ENCODE results near the gene SEC61B. TPM values are rescaled to one million over a fixed set of nuclear protein-coding genes. Genes with fewer than 3 reads are reported as not detected.
A peak's percentile ranks its signal among the peaks of the same experiment; 100 is the strongest.

Gene SEC61B
- total RNA-seq, 2 experiments from 2014 or later = 81.0 to 139 TPM

DNA sequence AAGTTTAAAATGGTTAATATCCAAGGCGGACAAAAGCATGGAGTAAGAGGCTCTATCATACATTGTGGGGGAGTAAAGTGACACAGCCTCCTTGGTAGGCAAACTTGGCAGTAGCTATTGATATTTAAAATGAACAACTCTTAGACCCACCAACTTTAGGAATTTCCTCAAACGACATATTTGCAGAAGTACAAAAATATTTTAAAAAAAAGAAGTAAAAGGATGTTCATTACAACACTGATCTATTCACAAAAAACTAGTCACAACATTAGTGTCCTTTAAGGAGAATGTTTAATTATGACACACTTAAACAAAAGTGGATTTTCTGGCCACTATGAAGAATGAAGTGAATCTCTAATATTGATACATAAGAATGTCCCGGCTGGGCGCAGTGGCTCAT, 2.1 kb upstream of the SEC61B start:
- H3K36me3 Mint-ChIP-seq (ENCODE audit: low read depth) = peaks cover 62% of the 10 kb centered on the region
- H3K9me3 Mint-ChIP-seq (ENCODE audit: low read depth) = no peaks in the 10 kb centered on the region
- ChIA-PET POLR2A (no interaction called here), CTCF (interaction anchor here (1.8 to 2.9 kb wide), 2 partner anchors 12 to 35 kb away, joined by 11 read pairs; no protein-coding TSS in a partner anchor)
- peak overlapping the region; percentile 99 for H3K4me3 Mint-ChIP-seq
- H3K4me1 Mint-ChIP-seq = peaks cover 55% of the 10 kb centered on the region
- DNase-seq = no peak
- intact Hi-C loops (cut with DNase I, micrococcal nuclease) = loop anchor here in 1 of 2 experiments (5.0 kb wide), 1 partner anchor 1192 kb away; no protein-coding TSS in a partner anchor
- H3K27me3 Mint-ChIP-seq = no peaks in the 10 kb centered on the region
- H3K27ac Mint-ChIP-seq = peak overlapping the region; percentile 56
- no peak for ATAC-seq

DNA sequence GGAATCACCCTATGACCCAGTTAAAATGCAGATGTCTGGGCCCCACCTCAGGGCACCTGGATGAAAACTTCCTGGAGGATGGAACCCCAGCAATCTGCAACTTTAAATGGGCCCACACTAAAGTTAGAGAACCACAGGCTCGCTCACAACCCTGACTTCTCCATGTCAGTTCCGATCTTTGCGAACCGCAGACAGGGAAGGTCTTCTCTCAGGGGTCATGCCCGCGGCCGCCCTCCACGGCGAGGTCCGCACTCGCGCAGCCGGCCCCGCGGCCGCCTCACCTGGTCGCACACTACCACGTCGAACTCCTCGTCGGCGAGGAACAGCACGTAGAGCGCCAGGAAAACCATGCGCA, 839 bp upstream of the SEC61B start:
- no peaks in the 10 kb centered on the region for H3K27me3 Mint-ChIP-seq
- CTCF ChIA-PET = interaction anchor here (0.7 to 3.1 kb wide), 10 partner anchors 9 to 1377 kb away, joined by 3 to 24 read pairs (median 4); no protein-coding TSS in a partner anchor
- H3K9me3 Mint-ChIP-seq (ENCODE audit: low read depth) = no peaks in the 10 kb centered on the region
- H3K36me3 Mint-ChIP-seq (ENCODE audit: low read depth) = peaks cover 58% of the 10 kb centered on the region
- ATAC-seq (no peak), DNase-seq (no peak)
- peak overlapping the region; percentile 99 for H3K4me3 Mint-ChIP-seq
- POLR2A ChIA-PET = interaction anchor here (0.6 to 1.3 kb wide), 2 partner anchors 32 to 65 kb away, joined by 4 to 5 read pairs; no protein-coding TSS in a partner anchor
- H3K27ac Mint-ChIP-seq = peak overlapping the region; percentile 87
- H3K4me1 Mint-ChIP-seq = peaks cover 64% of the 10 kb centered on the region
- intact Hi-C loops (cut with DNase I, micrococcal nuclease) = loop anchor here in 1 of 2 experiments (5.0 kb wide), 1 partner anchor 1191 kb away; no protein-coding TSS in a partner anchor

DNA sequence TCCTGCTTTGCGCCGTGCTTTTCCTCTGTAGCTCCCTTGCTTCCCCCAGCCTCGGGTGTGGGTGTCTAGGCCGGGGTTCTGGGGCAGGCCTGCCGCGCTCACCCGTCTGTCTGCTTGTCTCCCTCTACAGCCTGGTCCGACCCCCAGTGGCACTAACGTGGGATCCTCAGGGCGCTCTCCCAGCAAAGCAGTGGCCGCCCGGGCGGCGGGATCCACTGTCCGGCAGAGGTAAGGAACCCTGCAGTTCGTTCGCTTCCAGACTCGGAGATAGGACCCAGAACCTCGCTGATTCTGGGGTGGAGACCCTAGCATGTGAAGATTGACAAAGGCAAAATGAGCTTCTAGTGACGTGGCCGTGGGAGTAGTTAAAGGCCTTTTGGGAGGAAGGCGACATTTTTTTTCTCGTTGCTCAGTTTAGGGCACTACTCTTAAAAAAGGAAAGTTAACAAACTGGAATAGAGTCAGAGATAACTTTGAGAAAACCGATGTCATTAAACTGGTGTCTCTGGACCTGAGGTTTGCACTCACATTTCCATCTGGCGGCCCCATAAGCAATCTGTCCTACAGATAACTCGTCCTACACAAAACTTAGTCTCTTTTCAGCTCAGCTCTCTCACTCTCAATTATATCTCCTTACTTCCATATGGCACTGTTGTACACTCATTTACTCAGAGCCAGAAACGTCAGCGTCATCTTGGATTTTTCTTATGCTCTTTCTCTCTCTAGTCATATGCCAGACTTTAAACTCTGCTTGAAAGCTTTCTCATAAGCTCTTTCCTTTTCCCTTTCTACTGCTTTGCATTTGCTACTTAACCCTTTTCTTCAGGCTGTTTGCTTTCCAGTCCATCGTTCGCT, 561 bp downstream of the SEC61B start:
- no peak for DNase-seq
- H3K4me3 Mint-ChIP-seq = peak overlapping the region; percentile 99
- POLR2A ChIA-PET = interaction anchor here (0.6 to 1.3 kb wide), 4 partner anchors 31 to 223 kb away, joined by 3 to 5 read pairs (median 4); no protein-coding TSS in a partner anchor
- no peak for ATAC-seq
- intact Hi-C loops (cut with DNase I, micrococcal nuclease) = loop anchor here (1.0 to 5.0 kb wide), 9 partner anchors 31 to 1190 kb away; partner anchors contain the start of genes TGFBR1 (in 2 of the 2), INVS (in 1 of the 2), STX17 (in 1 of the 2) and TEX10 (in 1 of the 2)
- H3K27me3 Mint-ChIP-seq = no peaks in the 10 kb centered on the region
- peak overlapping the region; percentile 99 for H3K27ac Mint-ChIP-seq
- peaks cover 63% of the 10 kb centered on the region for H3K4me1 Mint-ChIP-seq
- H3K36me3 Mint-ChIP-seq (ENCODE audit: low read depth) = peaks cover 53% of the 10 kb centered on the region
- CTCF ChIA-PET = interaction anchor here (0.7 to 3.1 kb wide), 11 partner anchors 9 to 788 kb away, joined by 3 to 24 read pairs (median 4); no protein-coding TSS in a partner anchor
- no peaks in the 10 kb centered on the region for H3K9me3 Mint-ChIP-seq (ENCODE audit: low read depth)

DNA sequence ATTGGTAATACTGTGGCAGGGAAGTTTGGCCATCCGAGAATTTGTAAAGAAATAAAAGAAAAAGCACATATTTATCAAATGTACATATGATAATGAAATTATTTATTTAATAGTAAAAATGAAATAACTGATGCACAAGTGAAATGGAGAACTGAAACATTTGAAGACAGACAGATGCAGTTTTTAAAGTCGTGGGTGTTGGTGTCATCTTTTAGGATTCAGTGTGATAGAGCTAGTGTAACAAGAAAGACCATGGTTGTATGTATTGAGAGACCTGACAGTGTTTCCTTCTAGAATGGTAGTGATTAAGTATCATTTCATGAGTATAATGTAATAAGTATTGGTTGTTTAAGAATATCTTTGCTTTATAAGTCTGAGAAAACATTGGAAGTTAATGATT, 2.4 kb downstream of the SEC61B start:
- H3K4me1 Mint-ChIP-seq = peaks cover 48% of the 10 kb centered on the region
- CTCF ChIA-PET = interaction anchor here (0.7 to 1.2 kb wide), 3 partner anchors 8 to 135 kb away, joined by 3 read pairs; no protein-coding TSS in a partner anchor
- DNase-seq (no peak), ATAC-seq (no peak)
- peak overlapping the region; percentile 45 for H3K27ac Mint-ChIP-seq
- POLR2A ChIA-PET = no interaction called here
- H3K9me3 Mint-ChIP-seq (ENCODE audit: low read depth) = no peaks in the 10 kb centered on the region
- intact Hi-C loops (cut with DNase I, micrococcal nuclease) = loop anchor here in 1 of 2 experiments (5.0 kb wide), 1 partner anchor 1188 kb away; no protein-coding TSS in a partner anchor
- no peak overlapping the region for H3K4me3 Mint-ChIP-seq
- H3K27me3 Mint-ChIP-seq = no peaks in the 10 kb centered on the region
- peaks cover 53% of the 10 kb centered on the region for H3K36me3 Mint-ChIP-seq (ENCODE audit: low read depth)

DNA sequence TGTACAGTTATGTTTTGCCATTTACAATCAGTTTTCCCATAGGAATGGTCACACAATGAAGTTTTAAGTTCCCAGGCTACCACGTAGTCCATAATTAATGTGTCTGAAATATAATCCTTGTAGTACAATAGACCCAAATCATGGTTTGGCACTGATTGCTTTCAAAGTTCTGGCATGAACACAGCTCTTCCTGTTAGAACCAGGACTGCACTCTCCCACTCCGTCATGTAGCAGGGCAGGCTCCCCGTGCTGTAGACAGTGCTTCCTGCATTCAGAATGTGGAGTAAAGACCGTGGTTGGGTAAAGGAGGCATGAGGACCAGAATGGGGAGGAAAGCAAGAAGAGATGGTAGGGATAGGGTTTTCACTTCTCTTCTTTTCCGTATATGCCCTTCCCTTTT, 4.0 kb downstream of the SEC61B start:
- no peaks in the 10 kb centered on the region for H3K9me3 Mint-ChIP-seq (ENCODE audit: low read depth)
- no peak overlapping the region for H3K4me3 Mint-ChIP-seq
- no peak for ATAC-seq
- H3K36me3 Mint-ChIP-seq (ENCODE audit: low read depth) = peaks cover 58% of the 10 kb centered on the region
- intact Hi-C loops (cut with DNase I, micrococcal nuclease) = no loop called here
- no peaks in the 10 kb centered on the region for H3K27me3 Mint-ChIP-seq
- no peak for DNase-seq
- no peak overlapping the region for H3K27ac Mint-ChIP-seq
- peaks cover 36% of the 10 kb centered on the region for H3K4me1 Mint-ChIP-seq
- ChIA-PET CTCF (interaction anchor here (0.8 kb wide), 1 partner anchor 223 kb away, joined by 4 read pairs; no protein-coding TSS in a partner anchor), POLR2A (no interaction called here)

DNA sequence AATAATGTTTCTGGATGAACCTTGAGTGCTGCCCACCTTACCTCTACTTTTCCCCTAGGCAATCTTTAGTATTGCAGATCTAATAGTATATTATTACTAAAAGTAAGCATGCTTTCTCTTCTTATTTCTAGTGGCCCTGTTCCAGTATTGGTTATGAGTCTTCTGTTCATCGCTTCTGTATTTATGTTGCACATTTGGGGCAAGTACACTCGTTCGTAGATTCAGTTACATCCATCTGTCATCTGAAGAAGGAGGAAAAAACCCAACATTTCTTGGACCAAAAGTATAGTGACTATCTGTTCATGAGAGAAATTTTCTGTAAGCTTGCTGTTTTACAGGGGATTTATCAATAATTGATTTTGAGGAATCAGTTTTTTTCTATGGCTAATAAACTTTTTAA, 8.1 kb downstream of the SEC61B start:
- intact Hi-C loops (cut with DNase I, micrococcal nuclease) = no loop called here
- Mint-ChIP-seq H3K4me3 (no peak overlapping the region), H3K27ac (no peak overlapping the region), H3K27me3 (no peaks in the 10 kb centered on the region), H3K9me3 (ENCODE audit: low read depth) (no peaks in the 10 kb centered on the region), H3K36me3 (ENCODE audit: low read depth) (peaks cover 54% of the 10 kb centered on the region), H3K4me1 (peaks cover 16% of the 10 kb centered on the region)
- DNase-seq = no peak
- ChIA-PET CTCF (interaction anchor here (1.6 to 2.6 kb wide), 2 partner anchors 10 to 14 kb away, joined by 4 to 11 read pairs; no protein-coding TSS in a partner anchor), POLR2A (no interaction called here)
- ATAC-seq = no peak

DNA sequence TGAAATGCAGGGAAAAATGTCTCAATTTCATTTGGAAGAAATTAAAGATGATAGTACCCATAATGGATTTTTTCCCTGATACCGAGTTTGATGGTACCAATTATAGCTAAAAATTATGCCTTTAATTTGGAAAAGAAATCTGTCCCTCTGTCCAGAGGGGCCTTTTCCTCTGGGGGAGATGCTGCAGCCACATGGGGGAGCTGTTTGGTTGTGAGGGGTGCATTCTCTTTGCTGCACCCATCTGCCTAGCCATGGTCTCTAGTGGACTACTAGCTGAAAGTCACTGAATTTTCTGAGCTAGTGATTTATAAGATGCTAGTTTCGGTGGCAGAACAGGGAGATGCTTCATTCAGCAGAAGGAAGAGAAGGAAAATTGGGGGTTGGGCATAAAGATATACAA, 9.6 kb downstream of the SEC61B start:
- Mint-ChIP-seq H3K27me3 (no peaks in the 10 kb centered on the region), H3K36me3 (ENCODE audit: low read depth) (peaks cover 48% of the 10 kb centered on the region), H3K4me1 (peaks cover 18% of the 10 kb centered on the region), H3K27ac (no peak overlapping the region), H3K4me3 (no peak overlapping the region), H3K9me3 (ENCODE audit: low read depth) (no peaks in the 10 kb centered on the region)
- intact Hi-C loops (cut with DNase I, micrococcal nuclease) = no loop called here
- CTCF ChIA-PET = interaction anchor here (0.6 to 3.2 kb wide), 17 partner anchors 9 to 1112 kb away, joined by 3 to 24 read pairs (median 4); partner anchors contain the start of genes ALG2 and SEC61B
- DNase-seq (peak; percentile 73), ATAC-seq (no peak)
- POLR2A ChIA-PET = no interaction called here

DNA sequence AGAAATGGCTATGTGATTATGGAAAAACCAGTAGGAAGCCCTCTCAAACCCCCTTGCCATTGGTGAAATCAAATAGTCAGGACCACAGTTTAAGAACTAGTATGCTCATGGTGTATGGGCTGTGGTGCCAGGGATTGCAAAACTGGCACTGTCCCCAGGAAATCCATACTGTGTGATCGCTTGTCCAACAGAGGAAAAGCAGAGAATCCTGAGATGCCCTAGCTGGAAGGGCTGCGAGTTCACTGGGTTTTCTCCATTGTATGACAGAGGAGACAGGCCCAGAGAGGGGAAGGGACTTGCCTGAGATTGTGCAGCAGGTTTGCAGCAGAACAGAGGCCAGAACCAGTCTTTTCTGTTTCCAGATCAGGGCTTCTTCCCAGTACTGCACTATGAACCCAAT, 12.5 kb downstream of the SEC61B start:
- H3K27me3 Mint-ChIP-seq = no peaks in the 10 kb centered on the region
- ATAC-seq (no peak), DNase-seq (no peak)
- POLR2A ChIA-PET = interaction anchor here (0.6 kb wide), 1 partner anchor 365 kb away, joined by 4 read pairs; no protein-coding TSS in a partner anchor
- H3K4me1 Mint-ChIP-seq = peaks cover 32% of the 10 kb centered on the region
- H3K27ac Mint-ChIP-seq = no peak overlapping the region
- peaks cover 45% of the 10 kb centered on the region for H3K36me3 Mint-ChIP-seq (ENCODE audit: low read depth)
- CTCF ChIA-PET = interaction anchor here (1.2 to 1.3 kb wide), 2 partner anchors 13 to 21 kb away, joined by 3 to 5 read pairs; partner anchors contain the start of genes ALG2 and SEC61B
- intact Hi-C loops (cut with DNase I, micrococcal nuclease) = no loop called here
- no peak overlapping the region for H3K4me3 Mint-ChIP-seq
- no peaks in the 10 kb centered on the region for H3K9me3 Mint-ChIP-seq (ENCODE audit: low read depth)

DNA sequence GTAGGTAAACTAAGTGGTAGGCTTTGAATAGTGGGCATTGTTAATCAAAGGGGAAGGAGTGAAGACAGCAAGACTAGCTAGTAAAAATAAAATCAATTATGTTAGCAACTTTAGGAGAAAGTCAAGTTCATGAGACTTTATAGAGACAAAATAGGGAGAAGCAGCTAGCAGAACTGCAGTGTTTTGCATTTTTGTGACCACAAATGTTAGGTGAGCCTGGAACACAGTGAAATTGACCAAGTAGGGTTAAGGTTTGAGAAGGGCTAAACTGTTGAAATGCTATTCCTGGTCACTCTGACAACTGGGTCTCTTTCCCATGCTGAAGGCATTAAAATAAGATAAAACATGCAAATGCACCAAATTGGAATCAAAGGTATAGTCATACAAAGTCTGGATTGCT, 13.0 kb downstream of the SEC61B start:
- POLR2A ChIA-PET = no interaction called here
- DNase-seq = no peak
- H3K9me3 Mint-ChIP-seq (ENCODE audit: low read depth) = no peaks in the 10 kb centered on the region
- no peak for ATAC-seq
- no peak overlapping the region for H3K27ac Mint-ChIP-seq
- no peak overlapping the region for H3K4me3 Mint-ChIP-seq
- intact Hi-C loops (cut with DNase I, micrococcal nuclease) = no loop called here
- no peaks in the 10 kb centered on the region for H3K27me3 Mint-ChIP-seq
- CTCF ChIA-PET = interaction anchor here (1.2 kb wide), 1 partner anchor 13 kb away, joined by 5 read pairs; the partner anchor contains the start of genes ALG2 and SEC61B
- H3K36me3 Mint-ChIP-seq (ENCODE audit: low read depth) = peaks cover 47% of the 10 kb centered on the region
- H3K4me1 Mint-ChIP-seq = peaks cover 32% of the 10 kb centered on the region

DNA sequence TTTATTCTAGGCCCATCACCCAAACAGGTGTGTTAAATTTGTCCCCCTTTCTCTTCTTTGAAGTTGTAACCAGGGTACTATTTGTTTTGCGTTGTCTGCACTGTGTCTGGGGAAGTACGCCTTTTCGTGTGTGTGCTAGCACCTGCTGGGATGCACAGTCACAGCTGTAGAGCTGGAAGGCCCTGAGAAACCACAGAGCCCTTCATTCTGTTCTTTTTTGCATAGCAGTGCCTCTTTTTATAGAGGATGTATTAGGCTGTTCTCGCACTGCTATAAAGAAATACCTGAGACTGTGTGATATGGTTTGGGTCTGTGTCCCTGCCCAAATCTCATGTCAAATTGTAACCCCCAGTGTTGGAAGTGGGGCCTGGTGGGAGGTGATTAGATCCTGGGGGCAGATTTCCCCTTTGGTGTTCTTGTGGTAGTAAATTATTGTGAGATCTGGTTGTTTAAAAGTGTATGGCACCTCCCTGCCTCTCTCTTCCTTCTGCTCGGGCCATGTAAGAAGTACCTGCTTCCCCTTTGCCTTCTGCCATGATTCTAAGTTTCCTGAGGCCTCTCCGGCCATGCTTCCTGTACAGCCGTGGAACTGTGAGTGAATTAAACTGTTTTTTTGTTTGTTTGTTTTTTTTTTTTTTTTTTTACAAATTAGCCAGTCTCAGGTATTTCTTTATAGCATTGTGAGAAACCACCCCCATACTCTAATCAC, 14.0 kb downstream of the SEC61B start:
- Mint-ChIP-seq H3K36me3 (ENCODE audit: low read depth) (peaks cover 41% of the 10 kb centered on the region), H3K27ac (peak overlapping the region; percentile 67), H3K27me3 (no peaks in the 10 kb centered on the region), H3K4me3 (no peak overlapping the region), H3K4me1 (peaks cover 32% of the 10 kb centered on the region), H3K9me3 (ENCODE audit: low read depth) (no peaks in the 10 kb centered on the region)
- POLR2A ChIA-PET = no interaction called here
- intact Hi-C loops (cut with DNase I, micrococcal nuclease) = no loop called here
- ATAC-seq (peak; percentile 94), DNase-seq (peak; percentile 64)
- CTCF ChIA-PET = no interaction called here

DNA sequence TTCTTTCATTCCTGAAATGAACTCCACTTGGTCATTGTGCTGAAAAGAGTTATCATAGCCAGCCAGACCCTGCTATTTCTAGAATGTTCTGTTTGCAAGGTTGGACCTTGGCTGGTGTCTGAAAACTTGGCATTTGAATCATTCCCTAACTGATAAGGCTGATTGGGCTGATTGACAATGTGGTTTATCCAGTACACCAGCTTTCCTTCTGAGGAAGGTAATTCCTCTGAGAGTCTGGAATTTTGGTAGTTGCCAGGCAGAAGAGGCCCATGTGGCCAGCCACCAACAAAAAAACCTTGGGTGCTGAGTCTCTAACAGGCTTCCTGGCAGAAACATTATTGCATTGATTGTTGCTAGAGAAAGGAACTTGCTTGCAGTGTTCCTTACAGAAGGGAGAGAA, 15.3 kb downstream of the SEC61B start:
- Mint-ChIP-seq H3K36me3 (ENCODE audit: low read depth) (peaks cover 36% of the 10 kb centered on the region), H3K27ac (no peak overlapping the region), H3K27me3 (no peaks in the 10 kb centered on the region), H3K9me3 (ENCODE audit: low read depth) (no peaks in the 10 kb centered on the region), H3K4me3 (no peak overlapping the region), H3K4me1 (peaks cover 32% of the 10 kb centered on the region)
- ChIA-PET CTCF (interaction anchor here (1.0 kb wide), 1 partner anchor 16 kb away, joined by 3 read pairs; the partner anchor contains the start of genes ALG2 and SEC61B), POLR2A (no interaction called here)
- ATAC-seq = no peak
- intact Hi-C loops (cut with DNase I, micrococcal nuclease) = no loop called here
- no peak for DNase-seq

Data from activated CD4-positive, alpha-beta T cell treated with anti-CD3 and anti-CD28 coated beads for 36 hours (primary cell).